Kasumi-1 (cell line): ENCODE results near the gene TNFRSF4.

Source experiments
- DNase-seq, 2 experiments: peaks; one replicate each; lab custom pipeline; 2025; lab: John Stamatoyannopoulos, UW

Gene TNFRSF4

DNA sequence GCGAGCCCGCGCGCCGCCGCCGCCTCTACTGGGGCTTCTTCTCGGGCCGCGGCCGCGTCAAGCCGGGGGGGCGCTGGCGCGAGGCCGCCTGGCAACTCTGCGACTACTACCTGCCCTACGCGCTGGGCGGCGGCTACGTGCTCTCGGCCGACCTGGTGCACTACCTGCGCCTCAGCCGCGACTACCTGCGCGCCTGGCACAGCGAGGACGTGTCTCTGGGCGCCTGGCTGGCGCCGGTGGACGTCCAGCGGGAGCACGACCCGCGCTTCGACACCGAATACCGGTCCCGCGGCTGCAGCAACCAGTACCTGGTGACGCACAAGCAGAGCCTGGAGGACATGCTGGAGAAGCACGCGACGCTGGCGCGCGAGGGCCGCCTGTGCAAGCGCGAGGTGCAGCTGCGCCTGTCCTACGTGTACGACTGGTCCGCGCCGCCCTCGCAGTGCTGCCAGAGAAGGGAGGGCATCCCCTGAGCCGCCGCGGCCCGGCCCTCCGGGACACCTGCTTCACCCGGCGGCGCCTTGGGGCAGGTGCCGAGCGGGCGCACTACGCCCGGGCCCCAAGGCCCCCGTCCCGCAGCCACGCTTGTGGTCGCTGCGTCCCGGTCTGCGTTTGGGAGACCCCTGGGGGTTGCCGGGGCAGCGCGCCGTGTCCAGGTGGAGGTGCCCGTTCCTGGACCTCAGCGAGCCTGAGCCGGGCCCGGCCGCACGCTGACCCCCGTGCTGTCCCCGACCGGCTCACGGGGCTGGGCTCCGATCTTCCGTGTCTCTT lies 19.0 kb upstream of the TNFRSF4 start:
- no peak for DNase-seq

DNA sequence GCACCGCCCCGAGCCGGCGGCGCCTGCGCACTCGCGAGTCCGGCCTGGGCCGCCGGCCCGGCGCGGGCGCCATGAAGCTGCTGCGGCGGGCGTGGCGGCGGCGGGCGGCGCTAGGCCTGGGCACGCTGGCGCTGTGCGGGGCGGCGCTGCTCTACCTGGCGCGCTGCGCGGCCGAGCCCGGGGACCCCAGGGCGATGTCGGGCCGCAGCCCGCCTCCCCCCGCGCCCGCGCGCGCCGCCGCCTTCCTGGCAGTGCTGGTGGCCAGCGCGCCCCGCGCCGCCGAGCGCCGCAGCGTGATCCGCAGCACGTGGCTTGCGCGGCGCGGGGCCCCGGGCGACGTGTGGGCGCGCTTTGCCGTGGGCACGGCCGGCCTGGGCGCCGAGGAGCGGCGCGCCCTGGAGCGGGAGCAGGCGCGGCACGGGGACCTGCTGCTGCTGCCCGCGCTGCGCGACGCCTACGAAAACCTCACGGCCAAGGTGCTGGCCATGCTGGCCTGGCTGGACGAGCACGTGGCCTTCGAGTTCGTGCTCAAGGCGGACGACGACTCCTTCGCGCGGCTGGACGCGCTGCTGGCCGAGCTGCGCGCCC lies 18.3 kb upstream of the TNFRSF4 start, which contains the start of gene B3GALT6:
TSS of gene B3GALT6 (plus strand) at position 30 of the 588 bp plus-strand sequence. CDS start at position 72, 42 bp downstream.
- no peak for DNase-seq

DNA sequence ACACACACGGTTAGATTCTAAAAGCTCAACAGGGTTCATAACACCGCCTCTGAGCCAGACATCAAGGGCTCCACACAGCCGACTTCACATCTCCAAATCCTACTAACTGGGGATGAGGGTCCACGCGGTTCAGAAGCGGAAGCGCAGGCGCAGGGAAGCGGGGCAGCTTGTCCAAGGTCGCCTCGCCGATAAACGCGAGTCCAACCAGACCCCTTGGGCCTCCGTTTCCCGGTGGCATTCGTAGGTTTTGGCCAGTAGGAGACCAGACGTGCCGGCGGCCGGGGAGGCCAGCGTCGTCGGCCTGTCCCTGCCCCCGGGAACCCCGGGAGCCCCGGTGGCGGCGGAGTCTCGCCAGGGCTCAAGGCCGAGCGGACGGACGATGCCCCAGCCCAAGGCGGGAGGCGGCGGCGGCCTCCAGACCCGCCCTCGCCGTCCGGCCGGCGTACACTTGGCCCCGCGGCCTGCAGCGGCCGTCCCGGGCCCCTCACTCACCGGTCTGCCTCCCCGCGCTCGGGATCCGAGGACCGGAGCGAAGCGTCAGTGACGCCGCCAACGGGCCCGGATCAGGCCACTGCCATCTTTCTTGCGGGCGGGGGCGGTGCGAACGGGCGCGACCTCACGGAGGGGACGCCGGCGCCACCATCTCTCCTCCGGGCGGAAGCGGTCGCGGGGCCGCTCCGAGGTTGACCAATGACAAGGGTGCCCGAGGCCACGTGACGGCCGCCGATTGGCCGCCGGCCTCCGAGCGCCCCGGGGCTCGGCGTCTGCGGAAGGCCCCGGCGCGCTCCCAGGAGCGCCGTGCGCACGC lies 17.7 kb upstream of the TNFRSF4 start, which contains the start of gene SDF4:
TSS of gene SDF4 (minus strand) at position 602 of the 808 bp plus-strand sequence. CDS start 3,229 bp downstream, outside the sequence.
- DNase-seq = peak; percentile 85 to 88

DNA sequence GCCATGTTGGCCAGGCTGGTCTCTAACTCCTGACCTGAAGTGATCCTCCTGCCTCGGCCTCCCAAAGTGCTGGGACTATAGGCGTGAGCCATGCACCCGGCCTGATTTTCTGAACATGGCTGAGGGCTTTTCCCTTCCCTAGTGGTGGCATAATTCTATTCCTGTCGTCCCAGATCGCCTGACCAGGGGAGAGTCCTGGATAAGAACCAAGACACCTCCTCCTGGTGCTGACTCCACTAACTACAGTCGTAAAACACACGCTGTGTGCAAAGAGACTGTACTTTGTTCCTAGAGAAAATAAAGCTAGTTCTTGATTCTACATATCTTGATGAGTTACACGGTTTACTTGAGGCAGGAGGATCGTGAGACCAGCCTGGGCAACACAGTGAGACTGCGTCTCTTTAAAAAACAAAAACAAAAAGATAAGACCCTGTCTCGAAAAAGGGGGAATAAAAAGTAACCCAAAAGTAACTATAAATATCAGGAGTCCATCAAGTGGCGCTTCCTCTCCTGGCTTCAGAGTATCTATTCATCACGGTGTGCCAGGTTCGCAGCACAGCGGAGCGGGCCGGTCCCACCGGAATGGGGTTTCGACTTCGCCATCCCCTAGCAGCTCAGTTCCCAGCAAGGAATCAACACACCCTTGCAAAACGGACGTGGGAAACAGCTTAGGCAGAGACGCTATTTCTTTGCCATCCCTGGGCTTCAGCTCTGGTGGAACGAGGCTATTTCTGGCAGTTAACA lies 16.9 kb upstream of the TNFRSF4 start:
- peak; percentile 40 to 42 for DNase-seq

DNA sequence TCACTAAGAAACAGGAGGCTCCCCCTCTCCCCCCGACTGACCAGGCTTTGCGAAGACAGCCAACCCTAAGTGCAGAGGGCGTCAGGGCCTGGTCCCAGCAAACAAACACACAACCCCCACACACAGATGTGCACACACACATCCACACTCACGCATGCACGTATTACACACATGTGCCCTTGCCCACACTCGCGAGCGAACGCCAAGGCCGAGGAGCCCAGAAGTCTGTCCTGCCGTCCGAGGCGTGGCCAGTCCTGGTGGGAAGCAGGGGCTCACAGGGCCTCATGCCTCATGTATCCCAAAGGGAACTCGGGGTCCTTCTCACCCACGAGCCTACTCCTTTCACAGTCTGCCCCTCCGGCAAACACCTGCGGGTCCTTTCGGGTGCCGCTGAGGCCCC lies 15.8 kb upstream of the TNFRSF4 start:
- no peak for DNase-seq

DNA sequence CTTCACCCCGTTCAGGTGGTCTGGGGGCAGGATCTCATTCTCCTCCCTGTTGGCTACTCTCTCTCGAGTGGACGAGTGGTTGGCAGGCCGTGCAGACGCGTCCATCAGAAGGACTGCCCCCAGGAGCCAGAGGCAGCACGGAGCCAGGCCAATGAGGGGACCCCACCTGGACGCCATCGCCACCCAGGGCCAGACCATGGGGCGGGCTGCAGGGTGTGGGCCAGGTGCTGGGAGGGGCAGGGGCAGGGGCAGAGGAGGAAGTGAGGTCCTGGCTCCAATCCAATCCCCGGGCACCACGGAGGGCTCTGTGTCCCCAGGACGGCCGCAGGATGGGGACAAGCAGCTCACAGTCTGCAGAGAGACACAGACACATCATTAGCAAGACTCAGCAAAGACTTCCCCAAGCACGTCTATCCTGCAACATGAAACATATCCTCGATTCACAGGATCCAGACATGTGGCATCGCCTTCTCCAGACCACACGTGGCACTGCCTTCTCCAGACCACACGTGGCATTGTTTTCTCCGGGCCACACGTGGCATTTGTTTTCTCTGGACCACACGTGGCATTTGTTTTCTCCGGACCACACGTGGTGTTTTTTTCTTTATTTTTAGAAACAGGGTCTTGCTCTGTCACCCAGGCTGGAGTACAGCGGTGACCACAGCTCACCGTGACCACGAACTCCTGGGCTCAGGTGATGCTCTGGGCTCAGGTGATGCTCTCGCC lies 14.8 kb upstream of the TNFRSF4 start:
- DNase-seq = no peak

DNA sequence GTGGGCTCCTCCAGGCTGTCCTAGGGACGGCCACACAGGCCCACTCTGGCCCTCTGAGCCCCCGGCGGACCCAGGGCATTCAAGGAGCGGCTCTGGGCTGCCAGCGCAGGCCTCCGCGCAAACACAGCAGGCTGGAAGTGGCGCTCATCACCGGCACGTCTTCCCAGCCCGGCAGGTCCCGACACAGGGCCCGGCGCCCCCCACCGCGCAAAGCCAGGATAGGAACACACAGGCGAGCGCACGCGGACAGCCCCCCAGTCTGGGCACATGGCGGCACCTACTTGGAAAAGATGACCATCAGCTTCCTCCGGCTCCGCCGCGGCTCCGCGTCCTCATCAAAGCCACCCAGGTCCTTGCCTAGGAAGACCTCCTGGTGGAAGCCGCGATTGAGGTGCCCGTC lies 14.2 kb upstream of the TNFRSF4 start:
- no peak for DNase-seq

DNA sequence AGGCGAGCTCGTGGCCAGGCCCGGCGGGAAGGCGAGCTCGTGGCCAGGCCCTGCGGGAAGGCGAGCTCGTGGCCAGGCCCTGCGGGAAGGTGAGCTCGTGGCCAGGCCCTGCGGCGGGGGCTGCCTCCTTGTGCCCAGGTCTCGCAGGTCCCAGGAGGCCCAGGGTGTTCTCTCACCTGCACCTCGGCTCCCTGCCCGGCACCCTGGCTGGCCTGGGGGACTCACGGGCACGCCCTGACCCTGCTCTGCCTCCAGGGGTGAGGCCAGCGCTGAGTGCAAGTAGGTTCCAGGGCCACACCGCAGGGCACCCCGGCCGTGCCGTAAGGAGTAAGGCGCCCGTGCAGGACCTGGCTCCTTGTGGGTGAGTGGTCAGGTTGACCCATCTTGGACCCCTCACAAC lies 13.4 kb upstream of the TNFRSF4 start:
- DNase-seq = no peak

DNA sequence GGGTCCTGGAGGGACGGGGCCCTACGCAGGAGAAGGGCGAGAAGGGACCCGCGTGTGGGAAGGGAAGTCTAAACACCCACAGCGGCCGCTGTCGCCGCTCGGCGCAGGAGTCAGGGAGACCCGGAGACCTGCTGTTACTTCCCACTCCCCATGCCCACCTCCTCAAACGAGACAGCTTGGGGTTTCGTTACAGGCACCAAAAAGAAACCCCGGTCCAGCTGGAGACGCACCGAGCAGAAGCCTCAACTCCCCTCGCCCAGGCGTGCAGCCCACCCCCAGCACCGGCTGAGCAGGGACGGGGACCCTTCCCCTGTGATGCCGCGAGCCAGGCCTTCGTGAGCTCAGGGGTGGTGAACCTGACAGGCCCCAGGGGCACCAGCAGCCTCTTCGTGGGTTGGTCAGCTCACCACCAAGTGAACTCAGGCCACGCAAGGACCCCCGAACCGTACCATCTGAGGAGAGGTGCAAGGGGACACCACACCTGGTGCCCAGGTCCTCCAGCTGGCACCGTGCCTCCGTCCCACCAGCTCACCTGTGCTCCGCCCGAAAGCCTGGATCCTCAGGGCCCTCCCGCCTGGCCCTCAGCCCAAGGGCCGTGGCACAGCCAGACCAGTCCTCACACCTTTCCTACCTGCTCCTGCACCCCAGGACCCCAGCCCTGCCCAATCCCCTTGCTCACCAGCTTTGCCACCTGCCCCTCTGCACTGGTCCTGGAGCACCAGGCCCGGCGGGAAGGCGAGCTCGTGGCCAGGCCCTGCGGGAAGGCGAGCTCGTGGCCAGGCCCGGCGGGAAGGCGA lies 12.8 kb upstream of the TNFRSF4 start:
- DNase-seq = no peak

DNA sequence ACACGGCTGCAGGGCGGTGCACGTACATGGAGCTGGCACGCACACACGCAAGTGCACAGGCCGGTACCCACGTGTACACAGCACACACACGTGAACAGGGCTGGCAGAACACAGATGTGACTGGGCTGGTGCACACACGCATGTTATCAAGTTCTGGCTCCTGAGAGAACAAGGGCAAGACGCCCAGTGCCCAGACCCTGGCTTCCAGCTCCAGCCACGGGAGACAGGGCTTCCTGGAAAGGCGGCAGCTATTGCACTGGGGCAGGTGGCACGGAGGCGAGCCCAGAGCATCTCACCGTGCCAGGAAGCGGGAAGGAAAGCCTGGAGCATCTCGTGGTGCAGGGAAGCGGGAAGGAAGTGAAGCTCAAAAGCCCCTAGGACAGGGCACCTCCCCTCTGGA lies 12.0 kb upstream of the TNFRSF4 start:
- DNase-seq = no peak

DNA sequence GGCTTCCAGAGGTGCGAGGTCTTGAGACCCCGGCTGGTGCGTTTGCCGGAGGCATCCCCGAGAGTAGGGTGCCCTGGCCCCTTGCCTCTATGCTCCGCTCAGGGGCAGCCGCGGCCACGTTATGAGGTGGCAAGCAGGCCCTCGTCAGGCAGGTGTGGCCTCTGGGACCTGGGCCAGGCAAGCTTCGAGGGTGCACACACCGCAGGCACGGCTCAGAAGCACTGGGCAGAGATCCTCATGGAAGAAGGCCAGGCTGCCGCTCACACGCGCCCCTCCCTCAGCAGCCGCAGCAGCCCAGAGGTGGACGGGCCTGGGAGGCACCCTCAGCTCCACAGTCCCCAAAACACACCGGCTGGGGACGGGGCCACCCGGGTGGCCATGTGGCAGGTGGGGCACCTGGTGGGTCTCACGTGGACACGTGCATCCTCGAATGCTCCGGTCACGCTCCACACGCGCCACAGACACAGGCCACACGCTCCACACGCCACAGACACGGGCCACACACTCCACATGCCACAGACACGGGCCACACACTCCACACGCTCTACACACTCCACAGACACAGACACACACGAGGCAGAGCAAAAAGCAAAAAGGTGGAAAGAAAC lies 11.4 kb upstream of the TNFRSF4 start:
- no peak for DNase-seq

DNA sequence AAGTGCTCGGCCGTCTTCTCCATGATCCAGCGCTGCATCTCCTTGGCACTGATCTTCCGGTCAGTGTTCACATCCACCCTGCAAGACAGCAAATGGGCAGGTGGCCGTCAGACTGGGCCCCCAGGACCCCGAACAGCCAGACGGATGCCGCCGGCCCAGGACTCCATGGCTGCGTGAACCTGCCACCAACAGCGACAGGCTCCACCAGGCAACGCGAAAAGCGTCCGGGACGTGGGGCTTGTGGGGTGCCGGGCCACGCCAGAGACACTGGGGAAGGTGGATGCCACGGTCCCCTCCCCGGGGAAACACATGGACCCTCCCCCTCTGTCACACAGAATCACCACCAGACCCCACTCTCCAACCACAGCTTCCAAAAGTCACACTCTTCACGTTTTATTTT lies 9.9 kb upstream of the TNFRSF4 start:
- no peak for DNase-seq

DNA sequence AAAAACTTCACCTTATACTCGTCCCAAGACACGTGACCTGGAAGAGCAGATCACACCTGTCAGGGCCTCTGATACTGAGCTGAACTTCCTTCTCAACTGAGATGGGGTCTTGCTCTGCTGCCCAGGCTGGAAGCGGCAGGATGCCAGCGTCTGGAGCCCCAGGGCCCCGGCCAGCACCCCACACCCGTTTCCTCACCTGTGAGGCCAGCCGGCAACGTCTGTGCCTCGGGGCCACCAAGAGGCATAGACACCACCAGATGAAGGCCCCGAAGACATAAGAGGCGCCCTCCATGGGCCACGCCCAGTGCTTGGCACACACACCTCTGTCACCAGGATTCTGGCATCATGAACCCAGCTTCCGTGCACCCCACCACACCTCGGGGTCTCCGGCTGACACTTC lies 9.4 kb upstream of the TNFRSF4 start:
- no peak for DNase-seq

DNA sequence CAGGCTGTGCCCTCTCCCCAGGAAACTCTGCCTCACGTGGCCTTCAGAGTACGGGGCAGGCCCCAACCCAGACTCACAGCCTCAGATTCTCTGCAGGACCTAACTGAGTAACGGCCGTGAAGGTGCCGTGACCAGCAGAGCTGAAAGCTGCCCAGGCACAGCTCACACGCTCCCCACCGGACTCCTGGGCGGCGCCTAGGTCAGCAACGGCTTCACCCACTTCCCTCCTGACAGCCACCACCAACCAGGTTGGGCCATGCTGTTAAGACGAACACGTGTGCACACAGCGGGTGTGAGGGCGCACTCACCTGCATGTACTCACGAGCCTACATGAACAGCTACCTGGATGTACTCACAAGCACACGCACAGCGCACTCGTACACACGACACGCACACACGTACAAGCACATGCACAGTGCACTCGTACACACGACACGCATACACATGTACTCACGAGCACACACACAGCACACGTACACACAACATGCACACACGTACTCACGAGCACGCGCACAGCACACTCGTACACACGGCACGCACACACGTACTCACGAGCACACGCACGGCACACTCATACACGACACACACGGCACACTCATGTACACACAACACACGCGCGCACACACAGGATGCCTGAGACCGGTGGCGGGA lies 8.7 kb upstream of the TNFRSF4 start:
- DNase-seq = no peak

DNA sequence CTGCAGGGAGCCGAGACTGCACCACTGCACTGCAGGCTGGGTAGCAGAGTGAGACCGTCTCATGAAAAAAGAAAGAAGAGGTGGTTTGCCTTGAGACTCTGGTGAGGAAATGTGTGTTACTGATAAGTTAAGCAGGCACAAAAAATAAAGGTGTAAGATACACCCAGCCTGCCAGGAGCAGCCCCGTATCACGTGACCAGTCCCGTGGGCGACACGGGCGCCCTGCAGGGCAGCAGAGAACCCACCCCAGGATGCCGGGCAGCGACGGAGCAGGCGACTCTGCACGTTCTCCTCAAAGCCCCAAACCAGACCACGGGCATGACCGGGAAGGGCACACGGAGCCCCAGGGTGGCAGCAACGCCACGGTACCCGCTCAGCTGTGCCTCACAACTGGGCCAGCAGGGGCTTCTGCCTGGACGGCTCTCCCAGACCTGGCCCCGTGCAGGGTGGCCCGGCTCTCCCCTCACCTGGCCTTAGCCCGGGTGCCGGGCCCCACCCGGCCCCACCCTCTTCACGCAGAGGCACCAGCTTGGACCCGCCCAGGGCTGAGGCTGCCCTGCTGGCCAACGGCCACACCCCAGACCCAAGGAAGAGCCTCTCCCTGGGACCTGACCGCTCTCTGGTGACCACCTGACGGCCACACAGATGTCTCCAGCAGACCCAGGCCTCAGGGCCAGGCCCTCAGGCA lies 8.1 kb upstream of the TNFRSF4 start:
- no peak for DNase-seq

DNA sequence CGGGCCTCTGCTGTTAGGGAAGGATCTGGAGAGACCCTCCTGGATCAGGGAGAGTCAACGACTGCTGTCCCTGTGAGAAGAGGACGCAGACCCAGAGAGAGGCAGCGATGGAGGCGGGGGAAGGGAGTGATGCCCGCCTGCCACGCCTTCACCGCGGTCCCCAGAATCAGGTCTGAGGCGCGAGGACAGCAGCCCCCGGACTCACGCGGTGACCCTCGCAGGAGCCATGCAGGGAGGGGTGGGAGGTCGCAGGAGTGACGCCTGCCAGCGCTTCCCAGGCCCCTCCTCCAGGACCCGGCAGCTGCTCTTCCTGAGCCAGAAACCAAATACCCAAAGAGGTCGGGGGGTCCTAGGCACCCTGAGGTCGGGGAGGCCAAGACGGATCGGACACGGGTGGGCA lies 6.2 kb upstream of the TNFRSF4 start:
- DNase-seq = no peak

DNA sequence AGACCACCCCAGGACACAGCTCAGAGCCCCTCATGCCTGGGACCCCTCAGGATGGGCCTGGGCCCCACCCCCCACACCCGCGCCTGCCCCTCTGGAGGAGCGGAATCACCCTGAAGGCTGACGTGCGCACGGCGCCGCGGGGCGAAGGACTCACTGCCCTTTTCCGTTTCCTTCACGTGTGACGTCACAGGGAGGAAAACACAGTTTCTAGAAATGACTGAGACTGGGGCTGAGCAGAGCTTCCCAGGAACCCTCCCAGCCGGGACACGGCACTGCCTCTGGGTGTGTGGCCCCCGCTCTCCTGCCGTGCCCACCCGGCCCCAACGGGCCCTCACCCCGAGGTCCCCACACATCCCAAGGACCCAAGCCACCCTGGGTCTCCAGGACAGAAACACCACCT lies 5.4 kb upstream of the TNFRSF4 start:
- no peak for DNase-seq

DNA sequence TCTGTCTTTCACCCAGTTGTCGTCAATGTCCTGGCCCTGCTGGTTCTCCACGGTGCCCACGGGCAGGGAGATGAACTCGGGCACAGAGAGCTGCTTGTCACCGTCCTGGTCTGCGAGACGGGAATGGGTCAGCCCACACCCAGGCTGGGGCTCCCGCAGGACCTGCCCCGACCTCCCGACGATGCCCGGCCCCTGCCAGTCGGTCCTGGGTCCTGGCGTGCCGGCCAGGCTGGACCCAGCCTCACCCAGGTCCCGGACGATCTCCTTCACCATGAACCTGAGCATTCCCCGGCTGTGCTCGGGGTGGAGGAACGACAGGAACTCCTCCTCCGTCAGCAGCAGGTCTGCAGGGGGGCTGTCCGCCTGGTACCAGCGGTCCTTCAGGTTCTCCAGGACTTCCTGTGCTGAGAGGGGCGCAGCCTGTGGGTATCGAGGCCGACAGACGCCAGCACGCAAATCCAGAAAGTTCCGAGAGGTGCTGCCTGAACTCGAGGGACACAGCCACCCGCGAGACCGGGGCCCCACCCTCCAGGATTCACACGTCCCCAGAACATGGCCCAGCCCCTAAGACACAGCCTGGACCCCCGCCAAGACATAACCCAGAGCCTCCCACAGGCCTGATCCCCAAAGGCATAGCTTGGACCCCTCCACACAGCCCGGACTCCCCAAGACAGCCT lies 4.7 kb upstream of the TNFRSF4 start:
- DNase-seq = no peak
